DND-41 (cell line): ENCODE measurements around the gene NDUFB4.

Experiments
- CTCF ChIP-seq: IDR thresholded peaks from 2 replicates; pipeline ENCODE4 v1.5.1; 2012; ENCODE audit warnings: borderline replicate concordance, low read length, moderate library complexity, mild to moderate bottlenecking; ENCODE audit not compliant: poor library complexity, severe bottlenecking; ENCODE audit errors: extremely low read depth
- EZH2 ChIP-seq: IDR thresholded peaks from 3 replicates; pipeline ENCODE4 v1.6.1; 2012; ENCODE audit warnings: borderline replicate concordance, low read depth, mild to moderate bottlenecking, moderate library complexity, low read length, inconsistent platforms; ENCODE audit not compliant: severe bottlenecking

GRCh38 chr3:120561251-120562045 is 34.7 kb upstream of the NDUFB4 start:
- TF ChIP-seq CTCF: peak; percentile 91
- TF ChIP-seq EZH2: no peak
